IPS-18c (cell line): Measurements from ENCODE around the gene BEX4.
A peak's percentile ranks its signal among the peaks of the same experiment; 100 is the strongest.
"Not testable (repeated sequence)": the region's sequence is repeated elsewhere in the genome, so short reads cannot be mapped to it uniquely, and the experiment has no call there.

Experiments
- H3K4me3 ChIP-seq: 2 replicates; pipeline ENCODE4 v1.7.0; 2013; ENCODE audit warnings: low read depth, mild to moderate bottlenecking, low read length, moderate library complexity; ENCODE audit not compliant: insufficient read depth
- H3K9me3 ChIP-seq: one replicate; pipeline ENCODE4 v1.6.1; 2013; ENCODE audit warnings: mild to moderate bottlenecking, low read length, moderate library complexity; ENCODE audit not compliant: control insufficient read depth, insufficient read depth

The BEX4 gene, protein sequence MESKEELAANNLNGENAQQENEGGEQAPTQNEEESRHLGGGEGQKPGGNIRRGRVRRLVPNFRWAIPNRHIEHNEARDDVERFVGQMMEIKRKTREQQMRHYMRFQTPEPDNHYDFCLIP

DNA sequence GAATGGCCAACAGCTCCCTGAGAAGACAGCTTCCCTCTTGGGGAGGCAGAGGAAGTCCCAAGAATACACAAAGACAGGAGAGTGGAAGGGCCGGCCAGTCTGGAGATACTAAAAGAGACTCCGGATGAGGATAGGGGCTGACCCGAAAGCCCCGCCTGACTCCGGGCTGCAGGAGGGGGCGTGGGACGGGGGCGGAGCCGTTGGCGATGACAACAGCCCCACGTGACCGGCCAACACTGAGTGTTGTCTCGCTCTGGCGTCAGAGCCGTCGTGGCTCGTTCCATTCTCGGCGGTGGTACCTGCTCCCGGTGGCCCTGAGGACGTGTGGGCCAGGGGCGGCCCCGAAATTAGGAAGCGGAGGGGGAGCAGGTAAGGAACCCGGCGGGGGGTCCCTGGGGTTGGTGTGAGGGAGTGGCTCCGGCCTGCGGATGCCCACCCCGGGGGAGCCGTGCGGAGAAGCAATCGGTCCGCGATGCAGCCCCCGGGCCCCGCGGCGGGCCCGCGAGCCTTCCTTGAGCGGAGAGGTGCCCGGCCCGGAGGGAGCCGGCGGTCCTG lies at the start of gene BEX4:
Gene BEX4 (plus strand): TSS at position 239 of the 555 bp plus-strand sequence. CDS start 1,046 bp downstream, outside the sequence.
- no peaks in the 10 kb centered on the region for H3K9me3 ChIP-seq
- H3K4me3 ChIP-seq, result peak within 1 kb of the TSS; percentile 86

DNA sequence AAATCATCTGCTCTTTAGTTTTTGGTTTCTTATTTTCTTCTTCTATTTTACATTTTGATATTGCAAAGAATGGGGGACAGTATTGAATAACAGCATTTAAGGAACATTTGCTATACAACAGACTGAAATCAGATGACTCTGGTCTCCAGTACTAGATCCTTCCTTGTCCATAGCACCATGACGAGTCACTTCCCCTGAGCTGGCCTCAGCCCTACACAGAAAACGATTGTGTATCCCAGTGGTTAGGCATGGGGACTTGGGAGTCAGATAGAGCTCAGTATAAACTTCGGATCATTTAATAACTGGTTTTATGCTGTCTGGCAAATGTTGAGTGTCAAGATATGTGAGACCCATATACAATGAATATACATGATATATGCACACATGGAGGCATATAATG lies 44.7 kb upstream of the BEX4 start:
- no peaks in the 10 kb centered on the region for H3K9me3 ChIP-seq
- H3K4me3 ChIP-seq, result no peak overlapping the region

DNA sequence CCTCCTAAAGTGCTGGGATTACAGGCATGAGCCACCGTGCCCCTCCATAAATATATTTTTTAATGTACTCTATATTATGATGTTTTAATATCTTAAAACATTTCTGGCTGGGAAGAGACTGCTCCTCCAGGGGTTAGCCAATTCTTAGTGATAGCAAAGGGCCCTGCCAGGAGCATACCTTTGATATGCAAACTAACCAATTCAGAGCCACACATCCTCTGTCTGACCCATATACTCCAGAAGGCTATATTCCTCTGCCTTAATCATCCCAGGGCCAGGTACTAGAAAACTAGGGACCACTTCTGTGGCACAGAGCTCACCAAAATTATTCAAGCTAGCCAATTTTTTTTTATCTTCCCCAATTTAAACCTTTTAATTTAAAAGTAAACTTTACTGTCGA lies 43.6 kb upstream of the BEX4 start:
- no peaks in the 10 kb centered on the region for H3K9me3 ChIP-seq

GRCh38 chrX:103175256-103175655 lies 39.7 kb upstream of the BEX4 start:
- not testable (repeated sequence) for H3K4me3 ChIP-seq

More for the DNA sequence above, 43.6 kb upstream of the BEX4 start:
- H3K4me3 ChIP-seq, result no peak overlapping the region

DNA sequence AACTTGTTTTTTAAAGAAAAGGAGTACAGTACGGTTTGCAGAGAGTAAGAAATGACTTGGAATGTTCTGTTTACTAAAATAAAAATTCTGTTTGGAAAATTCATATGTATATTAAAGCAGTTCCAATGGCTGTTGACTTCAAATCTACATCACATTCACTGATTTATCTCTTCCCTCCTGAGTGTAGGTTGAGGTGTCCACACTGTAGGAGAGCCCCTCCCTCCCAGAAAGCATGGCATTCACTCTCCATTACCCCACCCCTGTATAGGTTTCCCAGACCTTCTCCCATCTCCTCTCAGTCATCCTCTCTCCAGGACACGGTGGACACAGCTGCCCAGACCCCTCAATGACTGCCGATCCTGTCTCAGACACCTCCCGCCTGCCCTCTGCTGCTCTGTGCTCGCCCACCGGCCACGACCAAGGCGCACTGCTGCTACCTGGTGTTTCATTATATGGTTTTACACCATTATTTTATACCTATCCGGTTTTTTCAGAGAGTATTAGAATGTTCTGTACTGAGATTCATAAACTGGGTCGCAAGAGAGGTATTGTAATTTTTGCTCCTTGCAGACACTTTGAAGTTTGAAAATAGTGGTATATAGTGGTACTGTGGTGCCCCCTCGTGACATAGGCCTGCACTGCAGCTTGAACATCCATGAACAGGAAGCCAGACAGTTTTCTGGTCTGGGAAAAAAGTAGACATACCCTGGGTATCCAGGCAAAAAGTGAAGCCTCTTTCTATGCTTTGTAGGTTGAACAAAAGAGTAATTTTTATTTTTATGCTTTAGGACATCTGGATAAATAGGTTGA lies 38.8 kb upstream of the BEX4 start:
- Histone ChIP-seq H3K9me3 (no peaks in the 10 kb centered on the region), H3K4me3 (no peak overlapping the region)

More at GRCh38 chrX:103175256-103175655, 39.7 kb upstream of the BEX4 start:
- not testable (repeated sequence) for H3K9me3 ChIP-seq

DNA sequence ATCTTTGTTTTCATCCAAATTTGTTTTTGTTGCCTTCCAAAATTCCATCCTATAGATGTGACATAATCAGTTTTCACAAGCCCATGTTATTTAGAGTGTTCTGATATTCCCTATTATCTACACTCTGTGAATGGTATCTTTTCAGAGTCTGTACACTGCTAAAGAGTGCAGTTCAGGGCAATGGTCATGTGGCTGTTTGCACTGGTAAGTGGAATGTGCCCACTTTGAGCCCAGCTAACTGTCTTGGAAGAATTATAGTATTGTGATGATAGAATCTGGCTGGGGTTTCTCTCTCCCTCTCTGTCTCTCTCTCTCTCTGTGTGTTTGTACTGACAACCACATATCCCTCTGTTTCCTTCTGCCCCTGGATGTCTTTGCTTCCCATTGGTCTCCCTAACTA lies 37.4 kb upstream of the BEX4 start:
- Histone ChIP-seq H3K4me3 (no peak overlapping the region), H3K9me3 (no peaks in the 10 kb centered on the region)

- H3K4me3 ChIP-seq, result no peak overlapping the region
- H3K9me3 ChIP-seq, result no peaks in the 10 kb centered on the region
Observed at GRCh38 chrX:103183912-103184311, 31.0 kb upstream of the BEX4 start.

- Histone ChIP-seq H3K9me3 (no peaks in the 10 kb centered on the region), H3K4me3 (no peak overlapping the region)
Observed at GRCh38 chrX:103187953-103188475, 26.9 kb upstream of the BEX4 start.

DNA sequence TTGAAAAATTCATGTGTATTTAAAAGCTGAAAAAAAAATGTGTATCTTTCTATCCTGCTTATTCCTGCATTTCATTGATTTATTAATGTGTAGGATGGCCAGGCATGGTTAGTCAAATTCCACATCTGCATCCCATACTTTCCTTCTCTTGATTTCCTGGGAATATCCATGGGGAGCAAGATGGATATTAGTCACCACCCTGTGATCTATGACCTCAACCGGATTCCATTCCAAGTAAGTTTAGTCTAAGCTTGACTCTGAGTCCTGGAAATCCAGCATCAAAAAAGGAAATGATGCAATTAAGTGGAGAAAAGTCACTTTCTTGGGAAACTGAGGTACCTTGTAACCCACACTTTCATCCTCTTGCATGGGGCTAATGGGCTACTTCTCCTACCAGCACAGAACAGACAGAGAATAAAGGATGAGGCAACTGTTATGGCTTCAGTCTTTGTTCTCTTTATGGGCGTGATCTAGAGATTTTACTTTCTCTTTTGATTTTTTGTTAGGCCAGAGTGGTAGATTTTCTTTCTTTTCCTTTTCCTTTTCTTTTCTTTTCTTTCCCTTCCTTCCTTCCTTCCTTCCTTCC lies 17.1 kb upstream of the BEX4 start:
- Histone ChIP-seq H3K4me3 (no peak overlapping the region), H3K9me3 (no peaks in the 10 kb centered on the region)

GRCh38 chrX:103198668-103199067 lies 16.2 kb upstream of the BEX4 start:
- H3K9me3 ChIP-seq, H3K4me3 ChIP-seq: not testable (repeated sequence)

DNA sequence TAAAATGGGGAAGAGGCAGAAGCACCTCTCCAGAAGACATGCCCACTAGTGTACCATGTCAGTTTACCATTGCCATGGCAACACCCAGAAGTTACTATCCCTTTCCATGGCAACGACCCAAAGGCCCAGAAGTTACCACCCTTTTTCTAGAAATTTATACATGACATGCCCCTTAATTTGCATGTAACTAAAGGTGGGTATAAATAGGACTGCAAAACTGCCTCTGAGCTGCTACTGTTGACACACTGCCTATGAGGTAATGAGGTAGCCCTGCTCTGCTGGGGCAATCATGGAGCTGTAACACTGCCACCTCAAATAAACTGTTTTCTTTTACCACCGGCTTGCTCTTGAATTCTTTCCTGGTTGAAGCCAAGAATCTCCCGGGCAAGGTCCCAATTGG lies 13.9 kb upstream of the BEX4 start:
- no peak overlapping the region for H3K4me3 ChIP-seq
- H3K9me3 ChIP-seq, result no peaks in the 10 kb centered on the region

DNA sequence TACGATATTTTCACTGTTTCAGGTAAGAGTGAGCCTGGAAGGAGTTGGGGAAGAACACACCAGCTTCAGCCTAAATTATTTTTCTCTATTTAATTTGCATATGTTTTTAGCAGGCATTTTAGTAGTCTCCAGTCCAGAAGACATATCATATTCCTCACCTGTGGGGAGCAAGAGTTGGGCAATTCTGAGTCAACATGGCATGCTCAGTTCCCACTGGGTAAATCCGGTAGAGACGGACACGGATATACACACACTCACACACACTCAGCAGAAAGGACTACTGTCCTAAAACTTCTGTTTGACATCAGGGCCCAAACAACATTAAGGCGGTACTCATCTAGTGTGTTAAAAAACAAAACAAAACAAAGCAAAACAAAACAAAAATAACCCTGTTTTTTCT lies 4.9 kb upstream of the BEX4 start:
- no peak overlapping the region for H3K4me3 ChIP-seq

GRCh38 chrX:103211012-103211715 lies 3.7 kb upstream of the BEX4 start:
- Histone ChIP-seq H3K4me3 (no peak overlapping the region), H3K9me3 (no peaks in the 10 kb centered on the region)

More for the DNA sequence above, 4.9 kb upstream of the BEX4 start:
- H3K9me3 ChIP-seq, result no peaks in the 10 kb centered on the region

GRCh38 chrX:103212749-103213457 lies 2.0 kb upstream of the BEX4 start:
- Histone ChIP-seq H3K4me3 (no peak overlapping the region), H3K9me3 (no peaks in the 10 kb centered on the region)

GRCh38 chrX:103215425-103215991 lies 600 bp downstream of the BEX4 start:
- Histone ChIP-seq H3K9me3 (no peaks in the 10 kb centered on the region), H3K4me3 (peak overlapping the region; percentile 86)

- no peak overlapping the region for H3K4me3 ChIP-seq
- no peaks in the 10 kb centered on the region for H3K9me3 ChIP-seq
Observed at GRCh38 chrX:103220511-103221323, 5.8 kb downstream of the BEX4 start.
